HCT116 (cell line): ENCODE data around the gene ETS1. TPM values are rescaled to one million over a fixed set of nuclear protein-coding genes. Genes with fewer than 3 reads are reported as not detected.

Experiments used
- ATAC-seq: fragments of 200-7000 bp; cut with Tn5 transposase; 2 replicates; pipeline ENCODE4 v1.9.1; 2020; ENCODE audit warnings: mild to moderate bottlenecking, moderate library complexity
- BruUV-seq: library from RNA; stranded (reverse); fragments of 400-500 nt; replicated peaks from 2 replicates; lab custom pipeline; 2021; lab: Mats Ljungman, UMichigan
- CTCF ChIA-PET: fragments of 300-600 bp; sonication (Branson Sonifier 250); formaldehyde crosslinking; loops from one replicate; lab custom pipeline; 2021; ENCODE audit warnings: antibody characterized with exemption; lab: Charles Lee
- POLR2A ChIA-PET: fragments of 300-600, 350-600 bp; sonication (Branson Sonifier 250); formaldehyde crosslinking; loops from one replicate; lab custom pipeline; 2021; ENCODE audit warnings: antibody characterized with exemption; lab: Charles Lee
- RAD21 ChIA-PET, 2 experiments: fragments of 300-600 bp; sonication (Branson Sonifier 250); formaldehyde crosslinking; loops; one replicate each; lab custom pipeline; 2023; ENCODE audit warnings: low total read pairs in 2 of 2; ENCODE audit not compliant: uncharacterized antibody in 2 of 2, unreplicated experiment in 2 of 2, low non-redundant PET in 1 of 2; lab: Charles Lee
- DNase-seq: peaks from one replicate; pipeline ENCODE4 v3.0.0-alpha.2; 2010; ENCODE audit warnings: low read depth, low spot score
- H2AFZ ChIP-seq: fragments of 200-600 bp; shearing (Covaris generic), sonication (generic); 2 replicates; pipeline ENCODE4 v1.6.1; 2017; ENCODE audit warnings: low read depth, mixed run types, mixed read lengths, antibody characterized with exemption, low read length; ENCODE audit not compliant: poor library complexity, severe bottlenecking
- H3K27ac ChIP-seq: 2 replicates; pipeline ENCODE4 v1.5.1; 2012; ENCODE audit warnings: low read depth, low read length
- H3K27me3 ChIP-seq: fragments of 200-600 bp; sonication (generic); 2 replicates; pipeline ENCODE4 v1.6.1; 2016; ENCODE audit warnings: mixed run types, low read length, mixed read lengths; ENCODE audit not compliant: insufficient read depth
- H3K36me3 ChIP-seq, 2 experiments: fragments of 200-500 bp in 1 of 2; fragments of 200-600 bp in 1 of 2; sonication (Bioruptor generic) in 1 of 2; sonication (generic) in 1 of 2; 2 replicates each; pipeline versions ENCODE4 v1.5.1 to v1.6.1; 2014 to 2016; ENCODE audit warnings: low read length in 2 of 2, inconsistent platforms in 1 of 2, mixed read lengths in 1 of 2, mixed run types in 1 of 2; ENCODE audit not compliant: insufficient read depth in 2 of 2, control insufficient read depth in 1 of 2
- H3K4me1 ChIP-seq, 2 experiments: fragments of 200-600 bp in 1 of 2; sonication (generic) in 1 of 2; 2 replicates each; pipeline versions ENCODE4 v1.5.1 to v1.6.1; 2012 to 2017; ENCODE audit warnings: low read length in 2 of 2, inconsistent platforms in 1 of 2, mild to moderate bottlenecking in 1 of 2, mixed read lengths in 1 of 2, mixed run types in 1 of 2, moderate library complexity in 1 of 2; ENCODE audit not compliant: insufficient read depth in 2 of 2, control insufficient read depth in 1 of 2
- H3K4me2 ChIP-seq: fragments of 200-600 bp; sonication (generic); 2 replicates; pipeline ENCODE4 v1.6.1; 2017; ENCODE audit warnings: mixed run types, low read length, mixed read lengths
- H3K4me3 ChIP-seq, 2 experiments: fragments of 200-600 bp in 1 of 2; sonication (generic) in 1 of 2; replicated peaks in 1 of 2; 2 replicates each; pipeline ENCODE4 v1.5.1; 2011 to 2016; ENCODE audit warnings: low read length in 2 of 2, control low read depth in 1 of 2, low read depth in 1 of 2, mild to moderate bottlenecking in 1 of 2, mixed read lengths in 1 of 2, mixed run types in 1 of 2
- H3K79me2 ChIP-seq: fragments of 200-600 bp; sonication (generic); 2 replicates; pipeline ENCODE4 v1.6.1; 2017; ENCODE audit warnings: mild to moderate bottlenecking, mixed run types, low read length, moderate library complexity, mixed read lengths; ENCODE audit not compliant: insufficient read depth
- H3K9ac ChIP-seq: fragments of 200-600 bp; sonication (generic); 2 replicates; pipeline ENCODE4 v1.6.1; 2016; ENCODE audit warnings: low read length, mixed read lengths
- H3K9me2 ChIP-seq: fragments of 200-600 bp; sonication (generic), shearing (Covaris generic); 2 replicates; pipeline ENCODE4 v1.6.1; 2017; ENCODE audit warnings: mixed run types, mild to moderate bottlenecking, moderate library complexity; ENCODE audit not compliant: insufficient read depth
- H3K9me3 ChIP-seq, 2 experiments: fragments of 200-500 bp in 1 of 2; fragments of 200-600 bp in 1 of 2; sonication (Bioruptor generic) in 1 of 2; sonication (generic) in 1 of 2; 2 replicates each; pipeline ENCODE4 v1.6.1; 2014 to 2017; ENCODE audit warnings: low read length in 2 of 2, mixed read lengths in 2 of 2, inconsistent platforms in 1 of 2, low read depth in 1 of 2, mild to moderate bottlenecking in 1 of 2, mixed run types in 1 of 2, moderate library complexity in 1 of 2; ENCODE audit not compliant: control insufficient read depth in 1 of 2, insufficient read depth in 1 of 2
- H4K20me1 ChIP-seq: fragments of 200-600 bp; sonication (generic), shearing (Covaris generic); 2 replicates; pipeline ENCODE4 v1.6.1; 2017; ENCODE audit warnings: mixed run types, mild to moderate bottlenecking, moderate library complexity; ENCODE audit not compliant: insufficient read depth
- CEBPB ChIP-seq: IDR thresholded peaks from 2 replicates; pipeline ENCODE4 v1.6.1; 2012; ENCODE audit warnings: low read depth
- EGR1 ChIP-seq: IDR thresholded peaks from 2 replicates; pipeline ENCODE4 v1.6.1; 2012; ENCODE audit warnings: low read depth
- ELF1 ChIP-seq: IDR thresholded peaks from 2 replicates; pipeline ENCODE4 v1.6.1; 2012; ENCODE audit warnings: low read depth, borderline replicate concordance
- FOSL1 ChIP-seq: IDR thresholded peaks from 2 replicates; pipeline ENCODE4 v1.6.1; 2012; ENCODE audit warnings: low read depth
- POLR2A ChIP-seq: IDR thresholded peaks from 2 replicates; pipeline ENCODE4 v1.7.0; 2011; ENCODE audit warnings: borderline replicate concordance; ENCODE audit not compliant: insufficient read depth, insufficient read length; ENCODE audit errors: extremely low read depth
- intact Hi-C: fragments of 100-400 bp; cut with micrococcal nuclease; formaldehyde crosslinking; loops from 2 replicates; pipeline ENCODE4 v1.10.0; 2022
- total RNA-seq: library from RNA; stranded (reverse); gene quantifications from one replicate; pipeline ENCODE4 v1.2.1, GENCODE V29; 2021; ENCODE audit not compliant: unreplicated experiment
- TF ChIP-seq, protein P1 (sequence below): IDR thresholded peaks from 2 replicates; pipeline ENCODE4 v1.6.1; 2012

ETS1 gene
- total RNA-seq, 1 experiment from 2014 or later = 9.2 TPM

DNA sequence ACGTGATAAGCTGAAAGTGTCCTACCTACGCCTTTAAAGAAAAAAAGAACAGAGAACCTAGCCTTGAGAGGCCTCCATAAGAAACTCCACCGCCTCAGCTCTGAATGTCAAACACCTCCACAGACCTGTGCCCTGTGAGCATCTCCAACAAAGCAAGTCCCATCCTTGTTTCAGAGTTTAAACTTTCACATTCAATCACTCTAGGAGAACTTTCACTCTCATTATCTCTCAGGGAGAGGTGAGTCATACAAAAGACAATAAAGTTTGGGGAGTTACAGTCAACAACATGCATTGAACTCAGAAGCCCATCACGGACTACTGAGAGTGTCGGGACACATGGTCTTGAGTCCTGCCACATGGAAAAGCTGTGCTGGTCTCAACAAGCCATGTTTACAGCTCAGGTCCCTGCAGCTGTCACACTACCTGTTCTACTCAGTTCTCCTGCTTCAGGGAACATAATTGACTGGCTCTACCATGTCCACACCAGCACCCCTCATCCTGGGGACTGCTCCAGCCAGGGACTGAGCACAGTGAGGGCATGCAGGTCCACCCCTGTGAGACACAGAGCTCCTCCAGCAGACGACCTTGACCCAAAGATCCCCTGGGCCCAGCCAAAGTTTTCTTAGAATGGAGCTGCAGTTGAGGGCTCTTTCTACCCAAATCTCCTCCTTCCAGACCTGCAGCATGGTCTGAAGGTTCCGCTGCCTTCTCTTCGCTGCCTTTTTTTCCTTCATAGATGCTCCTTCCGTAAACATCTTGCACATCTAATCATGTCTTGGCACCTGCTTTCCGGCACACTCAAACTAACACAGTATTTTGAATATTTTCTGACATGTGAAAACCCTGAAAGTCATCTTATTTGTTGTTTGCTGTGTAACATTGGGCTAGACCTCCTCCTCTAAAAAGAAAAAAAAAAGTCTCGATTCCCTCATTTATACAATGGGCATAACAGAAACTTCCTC is 114.9 kb downstream of the ETS1 start:
- Histone ChIP-seq H3K27ac (no peak overlapping the region), H3K4me3 (no peak overlapping the region), H3K9ac (no peak overlapping the region), H3K4me2 (no peak overlapping the region), H3K36me3 (no peaks in the 10 kb centered on the region), H2AFZ (no peak overlapping the region), H3K27me3 (no peaks in the 10 kb centered on the region), H3K4me1 (peaks cover 7 to 34% of the 10 kb centered on the region in 2 experiments), H3K9me2 (no peaks in the 10 kb centered on the region), H3K9me3 (no peaks in the 10 kb centered on the region), H4K20me1 (no peaks in the 10 kb centered on the region), H3K79me2 (no peaks in the 10 kb centered on the region)
- intact Hi-C loops = no loop called here
- ChIA-PET RAD21 (no interaction called here), CTCF (no interaction called here), POLR2A (no interaction called here)
- DNase-seq (no peak), ATAC-seq (no peak)
- no TSS peak for BruUV-seq
- no peak for TF ChIP-seq POLR2A
- TF ChIP-seq FOSL1 = peak; percentile 18; the same call in 1 of the 2 replicates

DNA sequence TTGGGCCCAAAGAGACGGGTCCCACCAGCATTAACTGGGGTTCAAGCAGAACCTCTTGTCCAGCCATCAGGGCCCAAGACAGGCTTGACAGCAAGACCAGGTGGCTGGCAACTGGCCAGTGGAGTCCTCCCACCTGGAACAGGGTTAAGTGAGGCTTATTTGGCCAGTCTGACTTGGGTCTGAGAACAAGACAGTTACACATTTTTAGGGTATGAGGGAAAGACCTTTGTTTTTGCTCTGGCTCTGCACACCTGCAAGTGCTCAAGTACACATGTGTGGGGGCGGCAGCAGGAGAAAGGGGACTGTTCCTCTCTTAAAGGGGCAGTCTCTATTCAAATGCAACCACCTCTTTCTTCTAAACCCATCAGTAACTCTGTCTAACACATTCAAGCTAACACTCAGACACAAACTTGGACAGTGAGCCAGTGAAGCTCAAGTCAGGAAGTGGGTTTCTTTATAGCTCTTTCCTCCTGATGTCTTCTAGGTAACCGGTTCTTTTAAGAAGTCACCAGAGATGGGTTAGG is 116.2 kb downstream of the ETS1 start:
- H3K79me2 ChIP-seq = no peaks in the 10 kb centered on the region
- DNase-seq (no peak), ATAC-seq (no peak)
- no peaks in the 10 kb centered on the region for H3K9me2 ChIP-seq
- H2AFZ ChIP-seq = no peak overlapping the region
- peak; percentile 33; the same call in 1 of the 2 replicates for TF ChIP-seq EGR1
- no peak for TF ChIP-seq ELF1
- TF ChIP-seq CEBPB = no peak
- TF ChIP-seq, protein P1, sequence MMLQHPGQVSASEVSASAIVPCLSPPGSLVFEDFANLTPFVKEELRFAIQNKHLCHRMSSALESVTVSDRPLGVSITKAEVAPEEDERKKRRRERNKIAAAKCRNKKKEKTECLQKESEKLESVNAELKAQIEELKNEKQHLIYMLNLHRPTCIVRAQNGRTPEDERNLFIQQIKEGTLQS = no peak
- no peaks in the 10 kb centered on the region for H3K9me3 ChIP-seq
- ChIA-PET CTCF (no interaction called here), POLR2A (no interaction called here), RAD21 (no interaction called here)
- BruUV-seq = no TSS peak
- no peak overlapping the region for H3K4me2 ChIP-seq
- intact Hi-C loops = no loop called here
- H3K27me3 ChIP-seq = no peaks in the 10 kb centered on the region
- no peak overlapping the region for H3K9ac ChIP-seq
- no peak overlapping the region for H3K4me3 ChIP-seq
- H4K20me1 ChIP-seq = no peaks in the 10 kb centered on the region
- H3K4me1 ChIP-seq = peaks cover 12 to 46% of the 10 kb centered on the region in 2 experiments
- no peak overlapping the region for H3K27ac ChIP-seq
- H3K36me3 ChIP-seq = no peaks in the 10 kb centered on the region
